Stimulated activated CD4-positive, alpha-beta T cell treated with anti-CD3 and anti-CD28 coated beads, Interleukin-1b, Interleukin-23, amount 100 ng/mL, for 48 hours (primary cell): ENCODE measurements around the gene ZNF208.
A peak's percentile ranks its signal among the peaks of the same experiment; 100 is the strongest.
"Not testable (repeated sequence)": the region's sequence is repeated elsewhere in the genome, so short reads cannot be mapped to it uniquely, and the experiment has no call there.

Experiments
- DNase-seq: peaks from one replicate; pipeline ENCODE4 v3.0.0-alpha.2; 2020

The ZNF208 gene

DNA sequence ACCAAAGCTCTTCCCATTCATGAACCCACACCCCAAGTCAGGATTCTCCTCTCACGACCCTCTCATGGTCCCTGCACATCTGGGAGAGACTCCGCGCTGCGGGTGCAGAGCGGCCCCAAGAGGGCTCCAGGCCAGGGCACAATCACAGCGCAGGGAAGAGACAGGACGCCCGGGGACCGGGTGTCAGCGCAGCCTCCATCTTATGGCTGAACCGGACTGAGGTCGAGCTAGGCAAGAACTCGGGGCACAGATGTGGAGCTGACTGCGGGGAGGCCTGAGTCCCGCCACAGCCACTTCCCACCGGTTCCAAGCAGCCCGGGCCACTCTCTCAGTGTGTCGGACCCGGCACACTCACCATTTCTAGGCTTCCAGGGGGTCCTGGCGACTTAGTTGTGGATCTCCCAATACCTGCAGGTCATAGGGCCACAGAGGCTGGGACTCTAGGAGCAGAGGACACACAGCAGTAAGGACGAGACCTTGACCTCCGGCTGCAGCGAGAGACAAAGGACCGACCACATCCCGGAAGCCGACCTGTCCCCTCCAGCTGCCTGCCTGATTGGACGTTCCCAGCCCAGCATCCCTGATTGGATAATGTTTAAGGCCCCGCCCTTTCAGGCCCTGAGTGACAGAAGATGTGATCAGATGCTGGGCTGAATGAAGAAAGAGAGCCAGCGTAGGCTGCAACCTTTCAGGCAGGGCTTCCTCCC lies at the start of gene ZNF208:
TSS of gene ZNF208 (minus strand) at position 507 of the 707 bp plus-strand sequence. CDS start at position 358, 149 bp downstream.
- DNase-seq = peak; percentile 31

DNA sequence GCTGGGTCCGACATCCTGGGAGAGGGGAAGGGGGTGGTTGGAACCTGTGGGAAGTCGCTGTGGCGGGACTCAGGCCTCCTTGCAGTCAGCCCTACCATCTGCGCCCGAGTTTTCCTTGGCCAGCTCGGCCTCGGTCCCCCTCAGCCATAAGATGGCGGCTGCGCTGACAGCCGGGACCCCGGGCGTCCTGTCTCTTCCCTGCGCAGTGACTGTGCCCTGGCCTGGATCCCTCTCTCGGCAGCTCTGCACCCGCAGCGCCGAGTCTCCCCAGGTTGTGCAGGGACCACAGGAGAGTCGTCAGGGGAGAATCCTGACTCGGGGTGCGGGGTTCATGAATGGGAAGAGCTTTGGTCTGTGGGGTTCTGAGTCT lies 41.9 kb upstream of the ZNF208 start:
- DNase-seq = peak; percentile 10

- not testable (repeated sequence) for DNase-seq
These were observed 30.4 kb upstream of the ZNF208 start for GRCh38 chr19:22041151-22041550.

DNA sequence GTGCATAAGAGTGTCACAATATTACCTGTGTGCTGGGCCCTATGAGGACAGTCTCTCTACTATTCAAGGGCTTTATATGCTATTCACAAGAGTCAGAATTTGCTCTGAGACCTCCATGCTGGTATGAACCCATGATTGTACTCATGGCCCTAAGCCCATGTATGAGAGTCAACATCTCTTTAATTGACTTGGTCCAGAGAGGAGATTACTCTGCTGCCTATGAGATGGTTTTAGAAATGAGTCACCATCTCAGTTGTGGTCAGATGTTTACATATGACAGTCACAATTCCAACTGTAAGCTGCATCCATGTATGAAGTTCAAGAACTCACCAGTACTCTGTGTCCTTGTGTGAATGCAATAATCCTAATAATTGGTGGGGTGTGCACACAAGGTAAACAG lies 19.9 kb upstream of the ZNF208 start:
- no peak for DNase-seq

- DNase-seq = no peak
These were observed 15.9 kb upstream of the ZNF208 start for GRCh38 chr19:22026687-22027086.

GRCh38 chr19:22025539-22025938 lies 14.8 kb upstream of the ZNF208 start:
- DNase-seq = not testable (repeated sequence)

DNA sequence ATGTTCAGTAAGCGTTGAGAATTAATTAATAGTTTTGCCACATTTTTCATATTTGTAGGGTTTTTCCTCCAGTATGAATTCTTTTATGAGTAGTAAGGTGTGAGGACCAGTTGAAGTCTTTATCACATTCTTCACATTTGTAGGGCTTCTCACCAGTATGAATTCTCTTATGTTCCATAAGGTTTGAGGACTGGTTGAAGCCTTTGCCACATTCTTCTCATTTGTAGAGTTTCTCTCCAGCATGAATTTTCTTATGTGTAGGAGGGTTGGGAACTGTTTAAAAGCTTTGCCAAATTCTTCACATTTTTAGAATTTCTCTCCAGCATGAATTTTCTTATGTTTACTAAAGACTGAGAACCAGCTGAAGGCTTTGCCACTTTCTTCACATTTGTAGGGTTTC lies 40.3 kb downstream of the ZNF208 start:
- DNase-seq = no peak

DNA sequence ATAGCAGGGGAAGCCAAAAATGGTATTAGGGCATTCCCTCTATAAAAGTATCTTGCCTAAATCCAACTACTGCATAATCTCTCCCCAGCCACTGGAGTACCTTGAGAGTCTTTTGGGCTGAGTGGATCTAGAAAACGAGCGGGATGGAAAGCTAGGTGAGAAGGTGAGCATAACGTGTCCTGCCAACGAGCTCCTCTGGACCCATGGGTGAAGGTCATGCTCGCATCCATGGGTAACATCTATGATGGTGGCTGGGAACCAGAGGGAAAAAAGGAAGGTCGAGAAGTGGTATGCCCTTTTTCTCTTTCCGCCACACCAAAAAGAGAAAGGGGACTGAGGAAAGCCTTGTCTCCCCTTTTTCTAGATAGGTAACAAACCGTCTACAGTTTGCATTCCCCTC lies 63.0 kb downstream of the ZNF208 start:
- no peak for DNase-seq

DNA sequence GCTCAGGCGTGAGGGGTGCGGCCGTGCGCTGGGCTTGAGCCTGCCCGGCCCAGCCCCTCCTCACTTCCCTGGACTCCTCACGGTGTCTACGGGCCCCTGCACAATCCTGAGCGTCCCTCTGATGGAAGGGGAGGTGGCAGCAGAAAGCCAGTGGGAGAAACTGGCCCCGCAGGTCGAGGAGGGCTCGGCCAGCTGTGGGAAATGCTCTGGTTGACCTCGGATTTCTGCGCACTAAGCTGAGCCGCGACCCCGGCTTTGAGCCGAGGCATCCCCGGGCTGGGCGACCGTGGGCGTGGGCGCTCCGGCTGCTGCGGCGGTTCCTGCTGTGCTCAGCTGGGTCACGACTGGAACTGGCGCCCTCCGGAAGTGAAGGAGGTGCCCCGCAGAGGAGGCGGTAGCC lies 70.1 kb downstream of the ZNF208 start:
- DNase-seq = no peak

- no peak for DNase-seq
These were observed 76.2 kb downstream of the ZNF208 start for GRCh38 chr19:21934593-21934992.

- no peak for DNase-seq
These were observed 76.6 kb downstream of the ZNF208 start for GRCh38 chr19:21934131-21934530.

DNA sequence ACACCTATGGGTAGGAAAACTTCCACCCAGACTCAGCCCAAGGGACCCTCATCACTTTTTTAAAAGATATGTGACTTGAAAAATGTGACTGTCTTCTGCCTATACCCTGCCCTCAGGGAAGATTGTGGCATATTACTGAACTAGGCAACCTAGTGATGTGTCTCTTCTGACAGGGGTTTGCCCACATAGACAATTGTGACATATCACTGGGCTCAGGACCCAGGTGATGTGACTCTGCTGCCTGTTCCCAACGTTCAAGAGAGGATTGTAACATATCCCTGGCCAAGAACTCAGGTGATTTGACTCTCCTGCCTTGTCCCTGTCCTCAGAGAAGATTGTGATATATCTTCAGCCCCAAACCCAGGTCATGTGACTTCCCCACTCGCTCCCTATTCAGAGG lies 88.5 kb downstream of the ZNF208 start:
- DNase-seq = no peak

DNA sequence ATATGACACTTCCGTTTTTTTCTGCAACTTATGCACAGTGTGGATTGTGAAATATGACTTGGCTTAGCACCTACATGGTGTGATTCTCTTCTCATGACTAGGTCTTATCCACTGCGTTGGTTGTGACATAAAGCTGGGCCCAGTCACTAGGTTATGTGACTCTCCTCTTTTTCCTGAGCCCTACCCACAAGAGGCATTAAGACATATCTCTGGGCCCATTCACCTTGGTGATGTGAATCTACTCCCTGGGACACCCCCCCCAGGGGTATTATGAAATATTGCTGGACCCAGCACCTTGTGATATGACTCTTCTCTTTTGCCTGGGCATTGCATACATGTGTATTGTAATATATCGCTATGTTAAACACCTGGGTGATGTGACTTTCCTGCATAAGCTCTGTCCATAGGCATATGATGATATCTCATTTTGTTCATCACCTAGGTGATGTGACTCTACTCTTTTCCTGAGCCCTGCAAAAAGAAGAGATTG lies 89.0 kb downstream of the ZNF208 start:
- DNase-seq = no peak

DNA sequence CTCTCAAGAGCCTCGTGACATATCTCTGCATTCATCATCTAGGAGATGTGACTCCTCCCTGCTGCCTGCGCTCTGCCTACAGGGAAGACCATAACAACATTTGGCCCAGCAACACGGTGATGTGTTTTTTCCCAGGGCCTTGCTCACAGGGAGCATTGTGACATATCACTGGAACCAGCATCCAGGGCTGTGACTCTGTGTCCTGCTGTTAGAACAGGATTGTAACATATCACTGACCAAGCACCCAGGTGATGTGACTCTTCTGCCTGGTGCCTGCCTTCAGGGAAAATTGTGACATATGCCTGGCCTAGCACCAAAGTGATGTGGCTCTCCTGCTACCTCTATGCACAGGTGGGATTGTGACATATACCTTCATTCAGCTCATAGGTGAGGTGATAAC lies 95.3 kb downstream of the ZNF208 start:
- no peak for DNase-seq

GRCh38 chr19:21912654-21913053 lies 98.1 kb downstream of the ZNF208 start:
- no peak for DNase-seq

DNA sequence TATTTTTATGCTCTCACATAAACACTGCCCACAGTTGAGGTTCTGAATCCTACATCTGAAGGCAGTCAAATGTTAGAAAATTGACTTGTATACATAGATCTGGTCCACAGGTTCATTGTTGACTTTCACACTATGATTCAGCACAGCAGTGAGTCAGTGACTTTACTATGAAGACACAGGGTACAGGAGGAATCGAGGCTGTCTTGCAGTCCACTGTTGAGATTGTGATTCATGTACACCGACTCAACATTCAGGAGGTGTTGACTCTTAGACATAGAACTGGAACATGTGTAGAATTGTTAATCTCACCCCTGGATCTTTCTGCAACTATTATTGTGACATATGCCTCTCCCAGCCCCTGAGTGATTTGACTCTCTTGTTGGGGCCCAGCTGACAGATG lies 100.4 kb downstream of the ZNF208 start:
- DNase-seq = peak; percentile 4

- DNase-seq = no peak
These were observed 102.7 kb downstream of the ZNF208 start for GRCh38 chr19:21908066-21908465.

- DNase-seq = no peak
These were observed 103.2 kb downstream of the ZNF208 start for GRCh38 chr19:21907516-21907915.

- DNase-seq = no peak
These were observed 108.2 kb downstream of the ZNF208 start for GRCh38 chr19:21902571-21902970.

- DNase-seq = no peak
These were observed 108.9 kb downstream of the ZNF208 start for GRCh38 chr19:21901861-21902260.

- no peak for DNase-seq
These were observed 110.3 kb downstream of the ZNF208 start for GRCh38 chr19:21900401-21900800.

DNA sequence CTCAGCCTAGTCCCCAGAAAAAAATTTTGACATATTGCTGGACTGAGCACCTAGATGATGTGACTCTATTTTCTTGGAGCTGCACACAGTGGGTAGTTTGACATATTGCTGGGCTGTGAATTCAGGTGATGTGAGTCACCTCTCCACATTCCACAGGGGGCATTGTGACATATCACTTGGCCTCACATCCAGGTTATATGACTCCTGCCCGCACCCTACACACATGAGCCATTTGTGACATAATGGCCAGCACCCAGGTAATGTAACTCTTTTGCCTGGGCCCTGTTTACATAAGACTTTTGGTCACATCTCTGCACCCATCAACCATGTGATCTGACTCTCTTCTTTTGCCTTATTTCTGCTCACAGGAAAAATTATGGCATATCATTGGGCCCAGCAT lies 119.7 kb downstream of the ZNF208 start:
- DNase-seq = no peak

GRCh38 chr19:21890017-21890416 lies 120.7 kb downstream of the ZNF208 start:
- peak; percentile 19 for DNase-seq

GRCh38 chr19:21885516-21885915 lies 125.2 kb downstream of the ZNF208 start:
- not testable (repeated sequence) for DNase-seq

- DNase-seq = not testable (repeated sequence)
These were observed 126.0 kb downstream of the ZNF208 start for GRCh38 chr19:21884786-21885185.
